ENCODE measurements around the gene DLEC1. TPM values are rescaled to one million over a fixed set of nuclear protein-coding genes. Genes with fewer than 3 reads are reported as not detected.
"Not testable (repeated sequence)": the region's sequence is repeated elsewhere in the genome, so short reads cannot be mapped to it uniquely, and the experiment has no call there.

Gene DLEC1
- total RNA-seq, 2 donors from 2014 or later, result 0.52 to 0.56 TPM

GRCh38 chr3:38083871-38084333, 44.9 kb downstream of the DLEC1 start:
- no peaks in the 10 kb centered on the region for H3K9me3 ChIP-seq
- intact Hi-C loops (cut with DNase I), result no loop called here
- no peak for TF ChIP-seq CTCF (IDR thresholded peaks at IDR 0.05)

GRCh38 chr3:38084334-38085310, 45.6 kb downstream of the DLEC1 start:
- Histone ChIP-seq H3K4me3 (no peak overlapping the region), H3K27ac (no peak overlapping the region), H3K27me3 (no peaks in the 10 kb centered on the region), H3K36me3 (no peaks in the 10 kb centered on the region), H3K9me3 (no peaks in the 10 kb centered on the region), H3K4me1 (no peaks in the 10 kb centered on the region), H3K9ac (ENCODE audit: low read depth in 2 of 2, low read length in 2 of 2) (no peak overlapping the region)
- no peak for DNase-seq
- no peak for TF ChIP-seq CTCF (IDR thresholded peaks at IDR 0.05)
- intact Hi-C loops (cut with DNase I), result no loop called here

More at GRCh38 chr3:38083871-38084333, 44.9 kb downstream of the DLEC1 start:
- Histone ChIP-seq H3K27me3 (no peaks in the 10 kb centered on the region), H3K27ac (no peak overlapping the region), H3K36me3 (no peaks in the 10 kb centered on the region), H3K4me1 (no peaks in the 10 kb centered on the region), H3K9ac (ENCODE audit: low read depth in 2 of 2, low read length in 2 of 2) (no peak overlapping the region), H3K4me3 (no peak overlapping the region)
- no peak for DNase-seq

- H3K4me3 ChIP-seq, result no peak overlapping the region
- no peaks in the 10 kb centered on the region for H3K9me3 ChIP-seq
- H3K27me3 ChIP-seq, result no peaks in the 10 kb centered on the region
- no peak overlapping the region for H3K27ac ChIP-seq
- no peaks in the 10 kb centered on the region for H3K4me1 ChIP-seq
- H3K36me3 ChIP-seq, result no peaks in the 10 kb centered on the region
- intact Hi-C loops (cut with DNase I), result no loop called here
- no peak for DNase-seq
- no peak overlapping the region for H3K9ac ChIP-seq (ENCODE audit: low read depth in 2 of 2, low read length in 2 of 2)
- no peak for TF ChIP-seq CTCF (IDR thresholded peaks at IDR 0.05)
These were observed 46.4 kb downstream of the DLEC1 start for GRCh38 chr3:38085311-38085942.

DNA sequence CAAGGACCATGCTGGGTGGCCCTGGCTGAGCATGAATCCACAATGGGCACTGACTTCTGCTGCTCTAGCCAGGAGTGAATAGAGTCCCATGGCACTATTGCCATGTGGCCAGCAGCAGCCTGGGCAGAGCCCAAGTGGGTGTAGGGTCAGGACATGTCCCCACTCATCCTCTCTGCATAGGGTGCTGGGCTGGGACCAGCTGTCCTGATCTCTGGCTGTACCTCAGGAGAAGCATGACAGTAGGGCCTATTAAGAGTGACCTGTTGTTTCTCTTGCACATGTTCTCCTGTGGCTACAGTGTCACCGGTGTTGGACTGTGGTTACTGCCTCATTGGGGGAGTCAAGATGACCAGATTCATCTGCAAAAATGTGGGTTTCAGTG, 46.9 kb downstream of the DLEC1 start:
- H3K9me3 ChIP-seq, result no peaks in the 10 kb centered on the region
- no peaks in the 10 kb centered on the region for H3K27me3 ChIP-seq
- H3K4me3 ChIP-seq, result no peak overlapping the region
- H3K36me3 ChIP-seq, result no peaks in the 10 kb centered on the region
- H3K27ac ChIP-seq, result no peak overlapping the region
- DNase-seq, result no peak
- no peaks in the 10 kb centered on the region for H3K4me1 ChIP-seq
- intact Hi-C loops (cut with DNase I), result no loop called here
- no peak overlapping the region for H3K9ac ChIP-seq (ENCODE audit: low read depth in 2 of 2, low read length in 2 of 2)
- TF ChIP-seq CTCF (IDR thresholded peaks at IDR 0.05), result no peak

DNA sequence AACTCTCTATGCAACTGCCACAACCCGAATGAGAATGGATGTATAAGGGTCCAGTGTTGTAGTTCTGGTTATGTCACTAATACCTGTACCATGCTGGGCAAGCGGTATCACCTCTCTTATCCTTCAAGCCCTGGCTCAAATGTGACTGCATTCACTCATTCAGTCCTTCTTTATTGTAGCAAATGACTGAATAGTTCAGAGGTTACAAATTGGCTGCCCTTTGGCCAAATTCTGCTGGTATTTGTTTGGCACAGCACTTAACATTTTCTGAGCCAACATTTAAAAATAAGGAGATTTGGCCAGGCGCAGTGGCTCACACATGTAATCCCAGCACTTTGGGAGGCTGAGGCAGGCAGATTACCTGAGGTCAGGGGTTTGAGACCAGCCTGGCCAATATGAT, 47.5 kb downstream of the DLEC1 start:
- TF ChIP-seq CTCF (IDR thresholded peaks at IDR 0.05), result no peak

DNA sequence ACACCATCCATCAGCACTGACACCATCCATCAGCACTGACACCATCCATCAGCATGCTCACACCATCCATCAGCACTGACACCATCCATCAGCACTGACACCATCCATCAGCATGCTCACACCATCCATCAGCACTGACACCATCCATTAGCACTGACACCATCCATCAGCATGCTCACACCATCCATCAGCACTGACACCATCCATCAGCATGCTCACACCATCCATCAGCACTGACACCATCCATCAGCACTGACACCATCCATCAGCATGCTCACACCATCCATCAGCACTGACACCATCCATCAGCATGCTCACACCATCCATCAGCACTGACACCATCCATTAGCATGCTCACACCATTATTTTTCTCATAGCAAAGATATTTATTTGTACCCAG, 48.3 kb downstream of the DLEC1 start:
- H3K36me3 ChIP-seq; H3K4me3 ChIP-seq; H3K27me3 ChIP-seq; H3K27ac ChIP-seq; H3K9me3 ChIP-seq; H3K9ac ChIP-seq (ENCODE audit: low read depth in 2 of 2, low read length in 2 of 2); DNase-seq; H3K4me1 ChIP-seq; intact Hi-C loops (cut with DNase I): not testable (repeated sequence)

More for the DNA sequence above, 47.5 kb downstream of the DLEC1 start:
- Histone ChIP-seq H3K9me3 (no peaks in the 10 kb centered on the region), H3K27ac (no peak overlapping the region), H3K4me1 (no peaks in the 10 kb centered on the region), H3K36me3 (no peaks in the 10 kb centered on the region), H3K4me3 (no peak overlapping the region), H3K27me3 (no peaks in the 10 kb centered on the region), H3K9ac (ENCODE audit: low read depth in 2 of 2, low read length in 2 of 2) (no peak overlapping the region)
- intact Hi-C loops (cut with DNase I), result no loop called here
- DNase-seq, result no peak
